Omental fat pad (tissue), 4 donors: ENCODE results near the gene MYL3. TPM values are rescaled to one million over a fixed set of nuclear protein-coding genes. Genes with fewer than 3 reads are reported as not detected.
A peak's percentile ranks its signal among the peaks of the same experiment; 100 is the strongest.
"Not testable (repeated sequence)": the region's sequence is repeated elsewhere in the genome, so short reads cannot be mapped to it uniquely, and the experiment has no call there.

Experiments used
- ATAC-seq: fragments of 150-250 bp; one replicate; pipeline ENCODE4 v1.9.1; 2016; ENCODE audit warnings: mild to moderate bottlenecking, moderate library complexity; ENCODE audit not compliant: low FRiP score
- DNase-seq: peaks from one replicate; pipeline ENCODE4 v3.0.0-alpha.2; 2019; ENCODE audit warnings: low spot score
- total RNA-seq, 4 donors: library from RNA; depleted of rRNA; stranded (reverse); fragments of >200 nt; gene quantifications; one replicate each; pipeline ENCODE4 v1.1.0, GENCODE V29; 2016
- TF ChIP-seq, protein P1 (sequence below), 3 donors: fragments of 450-650 bp; IDR thresholded peaks; one replicate each; pipeline ENCODE4 v1.5.1; 2016 to 2017; ENCODE audit warnings: antibody characterized with exemption in 3 of 3, mild to moderate bottlenecking in 3 of 3, moderate library complexity in 2 of 3

Gene MYL3
- total RNA-seq: 10 to 100 TPM in 1 of 4 donors, 1 to 10 TPM in 3; 3.9 to 11.7 (median 5.0) TPM

DNA sequence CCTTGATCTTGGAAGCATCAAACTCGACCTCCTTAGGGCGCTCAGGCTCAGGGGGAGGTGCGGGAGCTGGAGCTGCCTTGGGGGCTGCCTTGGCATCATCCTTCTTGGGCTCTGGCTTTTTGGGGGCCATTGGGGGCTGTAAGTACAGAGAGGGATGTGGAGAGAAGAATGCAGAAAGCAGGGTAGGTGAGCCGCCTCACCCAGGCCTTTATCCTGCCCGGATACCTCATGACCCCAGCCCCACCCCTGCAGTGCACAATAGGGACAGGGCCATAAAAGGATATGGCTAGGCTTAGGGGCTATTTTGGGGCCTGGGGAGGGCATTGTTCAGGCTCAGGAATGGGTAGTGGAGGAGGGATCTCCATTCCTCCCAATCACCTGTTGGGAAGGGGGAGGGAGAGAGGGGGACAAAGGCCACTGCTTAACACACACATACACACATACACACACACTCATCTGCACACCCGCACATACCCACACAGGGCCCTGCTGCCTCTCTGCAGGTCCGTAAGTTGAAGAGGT lies at the start of gene MYL3:
Gene MYL3 (minus strand): TSS at position 184 of the 522 bp plus-strand sequence. CDS start 54 bp downstream, at position 130.
- DNase-seq (no peak), ATAC-seq (no peak)
- TF ChIP-seq, protein P1, sequence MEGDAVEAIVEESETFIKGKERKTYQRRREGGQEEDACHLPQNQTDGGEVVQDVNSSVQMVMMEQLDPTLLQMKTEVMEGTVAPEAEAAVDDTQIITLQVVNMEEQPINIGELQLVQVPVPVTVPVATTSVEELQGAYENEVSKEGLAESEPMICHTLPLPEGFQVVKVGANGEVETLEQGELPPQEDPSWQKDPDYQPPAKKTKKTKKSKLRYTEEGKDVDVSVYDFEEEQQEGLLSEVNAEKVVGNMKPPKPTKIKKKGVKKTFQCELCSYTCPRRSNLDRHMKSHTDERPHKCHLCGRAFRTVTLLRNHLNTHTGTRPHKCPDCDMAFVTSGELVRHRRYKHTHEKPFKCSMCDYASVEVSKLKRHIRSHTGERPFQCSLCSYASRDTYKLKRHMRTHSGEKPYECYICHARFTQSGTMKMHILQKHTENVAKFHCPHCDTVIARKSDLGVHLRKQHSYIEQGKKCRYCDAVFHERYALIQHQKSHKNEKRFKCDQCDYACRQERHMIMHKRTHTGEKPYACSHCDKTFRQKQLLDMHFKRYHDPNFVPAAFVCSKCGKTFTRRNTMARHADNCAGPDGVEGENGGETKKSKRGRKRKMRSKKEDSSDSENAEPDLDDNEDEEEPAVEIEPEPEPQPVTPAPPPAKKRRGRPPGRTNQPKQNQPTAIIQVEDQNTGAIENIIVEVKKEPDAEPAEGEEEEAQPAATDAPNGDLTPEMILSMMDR (IDR thresholded peaks at IDR 0.05): no peak

DNA sequence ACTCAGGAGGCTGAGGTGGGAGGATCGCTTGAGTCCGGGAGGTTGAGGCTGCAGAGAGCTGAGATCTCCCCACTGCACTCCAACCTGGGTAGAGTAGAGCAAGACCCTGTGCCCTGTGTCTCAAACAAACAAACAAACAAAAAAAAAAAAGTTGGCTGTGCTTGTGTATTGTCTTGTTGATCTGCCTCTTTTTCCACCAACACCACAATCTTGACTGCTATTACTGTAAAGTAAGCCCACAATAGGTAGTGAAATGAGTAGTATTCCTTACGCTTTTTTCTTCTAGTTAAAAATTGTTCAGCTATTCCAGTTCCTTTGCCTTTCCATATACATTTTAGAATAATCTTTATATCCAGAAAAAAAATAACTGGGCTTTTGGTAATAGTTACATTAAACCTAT lies 49.7 kb upstream of the MYL3 start:
- DNase-seq (no peak), ATAC-seq (no peak)
- TF ChIP-seq, protein P1 (IDR thresholded peaks at IDR 0.05): no peak

DNA sequence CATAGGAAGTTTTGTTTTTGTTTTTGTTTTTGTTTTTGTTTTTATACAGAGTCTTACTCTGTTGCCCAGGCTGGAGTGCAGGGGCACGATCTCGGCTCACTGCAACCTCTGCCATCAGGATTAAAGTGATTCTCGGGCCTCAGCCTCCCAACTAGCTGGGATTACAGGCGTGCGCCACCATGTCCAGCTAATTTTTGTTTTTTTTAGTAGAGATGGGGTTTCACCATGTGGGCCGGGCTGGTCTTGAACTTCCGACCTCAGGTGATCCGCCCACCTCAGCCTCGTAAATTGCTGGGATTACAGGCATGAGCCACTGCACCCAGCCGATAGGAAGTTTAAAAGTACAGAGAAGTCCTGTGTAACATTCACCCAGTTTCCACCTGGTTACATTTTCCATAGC lies 47.7 kb upstream of the MYL3 start:
- ATAC-seq, DNase-seq: not testable (repeated sequence)

DNA sequence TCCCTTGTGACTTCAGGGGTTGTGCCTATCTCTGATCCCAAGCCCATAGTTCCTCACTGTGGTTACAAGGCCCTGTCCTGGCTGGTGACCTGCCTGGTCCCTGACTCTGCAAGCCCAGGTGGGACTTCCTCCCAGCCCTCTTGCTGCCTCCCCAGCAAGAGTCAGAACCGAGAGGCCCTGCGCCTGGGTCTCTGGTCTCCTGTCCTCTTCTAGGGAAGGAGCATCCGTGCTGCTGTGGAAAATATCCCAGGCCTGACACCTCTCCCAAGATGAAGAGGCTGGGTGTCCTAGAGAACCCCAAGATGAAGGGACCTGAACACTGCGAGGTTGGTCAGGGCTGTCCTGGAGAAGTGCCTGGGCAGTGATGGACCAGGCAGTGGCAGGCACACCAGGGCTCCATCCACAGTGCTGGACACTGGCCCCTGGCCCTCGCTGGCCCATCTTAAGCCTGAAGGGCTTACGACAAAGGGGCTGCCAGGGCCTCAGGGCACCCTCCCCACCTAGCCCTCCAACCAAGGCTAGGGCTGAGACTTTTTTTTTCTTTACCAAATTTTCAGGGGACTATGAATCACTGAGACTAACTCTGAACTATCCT lies 47.0 kb upstream of the MYL3 start:
- no peak for ATAC-seq
- no peak for DNase-seq
- TF ChIP-seq, protein P1 (IDR thresholded peaks at IDR 0.05): no peak

DNA sequence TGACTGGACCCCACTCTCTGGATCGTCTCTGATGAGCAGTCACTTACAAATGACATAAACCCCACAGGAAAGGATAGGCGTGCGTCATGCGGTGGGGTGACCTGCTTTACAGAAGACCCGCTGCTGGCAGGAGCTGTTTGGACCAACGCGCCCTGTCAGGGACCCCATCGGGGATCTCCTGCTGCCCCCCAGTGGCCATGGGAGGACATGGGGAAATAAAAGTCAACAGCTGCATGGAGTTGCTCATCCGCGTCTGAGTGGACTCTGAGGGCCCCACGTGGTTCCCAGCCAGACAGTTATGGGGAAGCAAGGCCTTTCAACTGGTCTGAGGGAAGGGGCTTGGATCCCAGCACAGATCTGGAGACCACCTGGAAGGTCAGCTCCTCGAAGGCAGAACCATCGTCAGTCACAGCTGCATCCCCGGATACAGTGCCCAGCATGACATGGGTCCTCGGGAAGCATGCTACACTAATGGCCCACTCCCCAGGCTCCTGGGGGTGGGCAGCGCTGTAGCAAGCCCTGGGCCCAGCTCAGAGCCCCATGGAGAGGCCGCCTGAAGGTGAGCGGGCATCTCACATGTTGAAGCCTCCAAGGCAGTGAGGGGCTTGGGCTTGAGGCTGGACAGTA lies 46.4 kb upstream of the MYL3 start:
- TF ChIP-seq, protein P1 (IDR thresholded peaks at IDR 0.05): peak in 2 of 3 donors; percentile 47 to 79
- ATAC-seq: peak; percentile 76

DNA sequence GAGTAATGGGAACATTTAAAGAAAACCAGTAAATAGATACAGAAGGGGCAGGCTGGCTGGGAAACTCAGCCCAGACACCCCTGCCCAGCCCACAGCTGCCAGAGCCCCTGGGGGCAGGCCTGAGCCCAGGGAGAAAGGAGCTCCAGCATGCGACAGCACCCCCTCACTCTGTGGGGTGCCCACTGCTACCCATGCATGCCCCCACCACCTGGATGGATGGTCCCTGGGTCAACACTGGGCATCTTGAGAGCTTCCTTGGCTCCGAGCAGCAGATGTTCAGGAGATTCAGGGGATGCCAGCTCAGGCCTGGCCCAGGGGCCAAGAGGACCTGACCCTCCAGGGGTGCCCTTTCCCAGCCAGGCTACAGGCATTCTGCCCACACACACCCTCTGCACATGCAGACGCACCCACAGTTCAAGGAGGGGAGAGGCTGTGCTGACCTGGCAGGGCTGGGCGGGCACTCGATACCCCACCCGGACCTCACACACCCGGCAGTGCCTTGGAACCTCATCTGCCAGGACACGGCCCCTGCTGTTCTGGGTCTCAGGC lies 45.8 kb upstream of the MYL3 start:
- ATAC-seq: no peak

More for the DNA sequence above, 46.4 kb upstream of the MYL3 start:
- peak; percentile 64 for DNase-seq

More for the DNA sequence above, 45.8 kb upstream of the MYL3 start:
- TF ChIP-seq, protein P1 (IDR thresholded peaks at IDR 0.05): no peak
- DNase-seq: no peak
